HCT116 (cell line): ENCODE measurements around the gene RXFP4. TPM values are rescaled to one million over a fixed set of nuclear protein-coding genes. Genes with fewer than 3 reads are reported as not detected.

Experiments used
- ATAC-seq: fragments of 200-7000 bp; cut with Tn5 transposase; 2 replicates; pipeline ENCODE4 v1.9.1; 2020; ENCODE audit warnings: mild to moderate bottlenecking, moderate library complexity
- BruUV-seq: library from RNA; stranded (reverse); fragments of 400-500 nt; replicated peaks from 2 replicates; lab custom pipeline; 2021; lab: Mats Ljungman, UMichigan
- CTCF ChIA-PET: fragments of 300-600 bp; sonication (Branson Sonifier 250); formaldehyde crosslinking; loops from one replicate; lab custom pipeline; 2021; ENCODE audit warnings: antibody characterized with exemption; lab: Charles Lee
- POLR2A ChIA-PET: fragments of 300-600, 350-600 bp; sonication (Branson Sonifier 250); formaldehyde crosslinking; loops from one replicate; lab custom pipeline; 2021; ENCODE audit warnings: antibody characterized with exemption; lab: Charles Lee
- RAD21 ChIA-PET, 2 experiments: fragments of 300-600 bp; sonication (Branson Sonifier 250); formaldehyde crosslinking; loops; one replicate each; lab custom pipeline; 2023; ENCODE audit warnings: low total read pairs in 2 of 2; ENCODE audit not compliant: uncharacterized antibody in 2 of 2, unreplicated experiment in 2 of 2, low non-redundant PET in 1 of 2; lab: Charles Lee
- DNase-seq: peaks from one replicate; pipeline ENCODE4 v3.0.0-alpha.2; 2010; ENCODE audit warnings: low read depth, low spot score
- H2AFZ ChIP-seq: fragments of 200-600 bp; shearing (Covaris generic), sonication (generic); 2 replicates; pipeline ENCODE4 v1.6.1; 2017; ENCODE audit warnings: low read depth, mixed run types, mixed read lengths, antibody characterized with exemption, low read length; ENCODE audit not compliant: poor library complexity, severe bottlenecking
- H3K27ac ChIP-seq: 2 replicates; pipeline ENCODE4 v1.5.1; 2012; ENCODE audit warnings: low read depth, low read length
- H3K27me3 ChIP-seq: fragments of 200-600 bp; sonication (generic); 2 replicates; pipeline ENCODE4 v1.6.1; 2016; ENCODE audit warnings: mixed run types, low read length, mixed read lengths; ENCODE audit not compliant: insufficient read depth
- H3K36me3 ChIP-seq, 2 experiments: fragments of 200-500 bp in 1 of 2; fragments of 200-600 bp in 1 of 2; sonication (Bioruptor generic) in 1 of 2; sonication (generic) in 1 of 2; 2 replicates each; pipeline versions ENCODE4 v1.5.1 to v1.6.1; 2014 to 2016; ENCODE audit warnings: low read length in 2 of 2, inconsistent platforms in 1 of 2, mixed read lengths in 1 of 2, mixed run types in 1 of 2; ENCODE audit not compliant: insufficient read depth in 2 of 2, control insufficient read depth in 1 of 2
- H3K4me1 ChIP-seq, 2 experiments: fragments of 200-600 bp in 1 of 2; sonication (generic) in 1 of 2; 2 replicates each; pipeline versions ENCODE4 v1.5.1 to v1.6.1; 2012 to 2017; ENCODE audit warnings: low read length in 2 of 2, inconsistent platforms in 1 of 2, mild to moderate bottlenecking in 1 of 2, mixed read lengths in 1 of 2, mixed run types in 1 of 2, moderate library complexity in 1 of 2; ENCODE audit not compliant: insufficient read depth in 2 of 2, control insufficient read depth in 1 of 2
- H3K4me2 ChIP-seq: fragments of 200-600 bp; sonication (generic); 2 replicates; pipeline ENCODE4 v1.6.1; 2017; ENCODE audit warnings: mixed run types, low read length, mixed read lengths
- H3K4me3 ChIP-seq, 2 experiments: fragments of 200-600 bp in 1 of 2; sonication (generic) in 1 of 2; replicated peaks in 1 of 2; 2 replicates each; pipeline ENCODE4 v1.5.1; 2011 to 2016; ENCODE audit warnings: low read length in 2 of 2, control low read depth in 1 of 2, low read depth in 1 of 2, mild to moderate bottlenecking in 1 of 2, mixed read lengths in 1 of 2, mixed run types in 1 of 2
- H3K79me2 ChIP-seq: fragments of 200-600 bp; sonication (generic); 2 replicates; pipeline ENCODE4 v1.6.1; 2017; ENCODE audit warnings: mild to moderate bottlenecking, mixed run types, low read length, moderate library complexity, mixed read lengths; ENCODE audit not compliant: insufficient read depth
- H3K9ac ChIP-seq: fragments of 200-600 bp; sonication (generic); 2 replicates; pipeline ENCODE4 v1.6.1; 2016; ENCODE audit warnings: low read length, mixed read lengths
- H3K9me2 ChIP-seq: fragments of 200-600 bp; sonication (generic), shearing (Covaris generic); 2 replicates; pipeline ENCODE4 v1.6.1; 2017; ENCODE audit warnings: mixed run types, mild to moderate bottlenecking, moderate library complexity; ENCODE audit not compliant: insufficient read depth
- H3K9me3 ChIP-seq, 2 experiments: fragments of 200-500 bp in 1 of 2; fragments of 200-600 bp in 1 of 2; sonication (Bioruptor generic) in 1 of 2; sonication (generic) in 1 of 2; 2 replicates each; pipeline ENCODE4 v1.6.1; 2014 to 2017; ENCODE audit warnings: low read length in 2 of 2, mixed read lengths in 2 of 2, inconsistent platforms in 1 of 2, low read depth in 1 of 2, mild to moderate bottlenecking in 1 of 2, mixed run types in 1 of 2, moderate library complexity in 1 of 2; ENCODE audit not compliant: control insufficient read depth in 1 of 2, insufficient read depth in 1 of 2
- H4K20me1 ChIP-seq: fragments of 200-600 bp; sonication (generic), shearing (Covaris generic); 2 replicates; pipeline ENCODE4 v1.6.1; 2017; ENCODE audit warnings: mixed run types, mild to moderate bottlenecking, moderate library complexity; ENCODE audit not compliant: insufficient read depth
- CTCF ChIP-seq, 3 experiments: fragments of 200-600 bp in 1 of 3; sonication (generic) in 1 of 3; IDR thresholded peaks in 2 of 3; conservative IDR thresholded peaks in 1 of 3; 2 replicates each; pipeline ENCODE4 v1.5.1; 2012 to 2017; ENCODE audit warnings: low read depth in 2 of 3, low read length in 2 of 3, antibody characterized with exemption in 1 of 3, borderline replicate concordance in 1 of 3, control low read depth in 1 of 3, mild to moderate bottlenecking in 1 of 3, mixed read lengths in 1 of 3, mixed run types in 1 of 3, moderate library complexity in 1 of 3; ENCODE audit not compliant: insufficient read depth in 1 of 3
- EZH2phosphoT487 ChIP-seq: fragments of 200-600 bp; IDR thresholded peaks from 2 replicates; pipeline ENCODE4 v1.6.1; 2018; ENCODE audit warnings: antibody characterized with exemption, borderline replicate concordance
- RAD21 ChIP-seq: IDR thresholded peaks from 2 replicates; pipeline ENCODE4 v1.6.1; 2012; ENCODE audit warnings: low read depth, mild to moderate bottlenecking
- REST ChIP-seq: IDR thresholded peaks from 2 replicates; pipeline ENCODE4 v1.6.1; 2012; ENCODE audit warnings: low read depth
- TCF7L2 ChIP-seq: IDR thresholded peaks from 2 replicates; pipeline ENCODE4 v1.7.0; 2011; ENCODE audit warnings: borderline replicate concordance, inconsistent platforms; ENCODE audit not compliant: insufficient read depth, insufficient read length; ENCODE audit errors: extremely low read depth
- YY1 ChIP-seq: IDR thresholded peaks from 2 replicates; pipeline ENCODE4 v1.6.1; 2011; ENCODE audit warnings: low read length, low read depth, moderate library complexity, mild to moderate bottlenecking; ENCODE audit not compliant: insufficient replicate concordance; ENCODE audit errors: extremely low read depth
- ZFX ChIP-seq: fragments of 450-650 bp; IDR thresholded peaks from 2 replicates; pipeline ENCODE4 v1.6.1; 2017
- ZNF274 ChIP-seq: fragments of 200-500 bp; sonication (Bioruptor generic); IDR thresholded peaks from 2 replicates; pipeline ENCODE4 v1.6.1; 2014; ENCODE audit warnings: mild to moderate bottlenecking, low read depth, low read length, inconsistent platforms
- intact Hi-C: fragments of 100-400 bp; cut with micrococcal nuclease; formaldehyde crosslinking; loops from 2 replicates; pipeline ENCODE4 v1.10.0; 2022
- total RNA-seq: library from RNA; stranded (reverse); gene quantifications from one replicate; pipeline ENCODE4 v1.2.1, GENCODE V29; 2021; ENCODE audit not compliant: unreplicated experiment
- TF ChIP-seq, protein P1 (sequence below): IDR thresholded peaks from 2 replicates; pipeline ENCODE4 v1.6.1; 2011; ENCODE audit warnings: mild to moderate bottlenecking, low read length, moderate library complexity; ENCODE audit not compliant: insufficient replicate concordance; ENCODE audit errors: extremely low read depth
- TF ChIP-seq, protein P2 (sequence below): IDR thresholded peaks from 2 replicates; pipeline ENCODE4 v1.6.1; 2012

RXFP4 gene
- total RNA-seq, 1 experiment from 2014 or later, result 0.20 TPM

GRCh38 chr1:155990005-155990739 lies 48.7 kb downstream of the RXFP4 start:
- ChIA-PET CTCF (interaction anchor here (0.6 to 4.3 kb wide), 11 partner anchors 10 to 76 kb away, joined by 3 to 35 read pairs (median 5); partner anchors contain the start of gene KHDC4), POLR2A (interaction anchor here (0.6 to 1.4 kb wide), 6 partner anchors 10 to 58 kb away, joined by 3 to 10 read pairs (median 4); partner anchors contain the start of gene KHDC4), RAD21 (interaction anchor here (0.7 to 2.0 kb wide), 5 partner anchors 49 to 76 kb away, joined by 3 to 18 read pairs (median 5); no protein-coding TSS in a partner anchor)
- no peaks in the 10 kb centered on the region for H3K9me3 ChIP-seq
- peaks cover 0 to 5% of the 10 kb centered on the region in 2 experiments; a peak in 1 of 4 replicates for H3K4me1 ChIP-seq
- TF ChIP-seq, protein P1, sequence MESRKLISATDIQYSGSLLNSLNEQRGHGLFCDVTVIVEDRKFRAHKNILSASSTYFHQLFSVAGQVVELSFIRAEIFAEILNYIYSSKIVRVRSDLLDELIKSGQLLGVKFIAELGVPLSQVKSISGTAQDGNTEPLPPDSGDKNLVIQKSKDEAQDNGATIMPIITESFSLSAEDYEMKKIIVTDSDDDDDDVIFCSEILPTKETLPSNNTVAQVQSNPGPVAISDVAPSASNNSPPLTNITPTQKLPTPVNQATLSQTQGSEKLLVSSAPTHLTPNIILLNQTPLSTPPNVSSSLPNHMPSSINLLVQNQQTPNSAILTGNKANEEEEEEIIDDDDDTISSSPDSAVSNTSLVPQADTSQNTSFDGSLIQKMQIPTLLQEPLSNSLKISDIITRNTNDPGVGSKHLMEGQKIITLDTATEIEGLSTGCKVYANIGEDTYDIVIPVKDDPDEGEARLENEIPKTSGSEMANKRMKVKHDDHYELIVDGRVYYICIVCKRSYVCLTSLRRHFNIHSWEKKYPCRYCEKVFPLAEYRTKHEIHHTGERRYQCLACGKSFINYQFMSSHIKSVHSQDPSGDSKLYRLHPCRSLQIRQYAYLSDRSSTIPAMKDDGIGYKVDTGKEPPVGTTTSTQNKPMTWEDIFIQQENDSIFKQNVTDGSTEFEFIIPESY, result no peak
- TF ChIP-seq ZFX (no peak), TCF7L2 (no peak), ZNF274 (no peak), CTCF (IDR thresholded peaks at IDR 0.05 in 2 of 3, conservative IDR thresholded peaks at IDR 0.05 in 1 of 3; ENCODE audit: borderline replicate concordance in 1 of 3, insufficient read depth in 1 of 3, low read depth in 2 of 3, low read length in 2 of 3) (no peak), RAD21 (no peak), YY1 (no peak), REST (no peak), EZH2phosphoT487 (no peak)
- TF ChIP-seq, protein P2, sequence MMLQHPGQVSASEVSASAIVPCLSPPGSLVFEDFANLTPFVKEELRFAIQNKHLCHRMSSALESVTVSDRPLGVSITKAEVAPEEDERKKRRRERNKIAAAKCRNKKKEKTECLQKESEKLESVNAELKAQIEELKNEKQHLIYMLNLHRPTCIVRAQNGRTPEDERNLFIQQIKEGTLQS, result no peak
- no peak overlapping the region for H3K9ac ChIP-seq
- no peak overlapping the region for H3K4me2 ChIP-seq
- H4K20me1 ChIP-seq, result no peaks in the 10 kb centered on the region
- no peaks in the 10 kb centered on the region for H3K79me2 ChIP-seq
- no peak for DNase-seq
- intact Hi-C loops, result no loop called here
- no peaks in the 10 kb centered on the region for H3K36me3 ChIP-seq
- no peak overlapping the region for H3K27ac ChIP-seq
- no peak overlapping the region for H3K4me3 ChIP-seq
- H3K9me2 ChIP-seq, result no peaks in the 10 kb centered on the region
- H3K27me3 ChIP-seq, result no peaks in the 10 kb centered on the region
- H2AFZ ChIP-seq, result no peak overlapping the region
- ATAC-seq, result no peak
- BruUV-seq, result no TSS peak
